HUES64 (cell line): ENCODE results near the gene IL15RA.

Source experiments
- H3K27ac ChIP-seq: 2 replicates; pipeline ENCODE4 v1.7.0; 2013; ENCODE audit warnings: low read depth, low read length, inconsistent platforms
- H3K27me3 ChIP-seq: 2 replicates; pipeline ENCODE4 v1.6.1; 2013; ENCODE audit warnings: mild to moderate bottlenecking, low read length; ENCODE audit not compliant: insufficient read depth
- H3K36me3 ChIP-seq: 2 replicates; pipeline ENCODE4 v1.6.1; 2013; ENCODE audit warnings: mild to moderate bottlenecking, low read length; ENCODE audit not compliant: insufficient read depth
- H3K4me1 ChIP-seq: 2 replicates; pipeline ENCODE4 v1.6.1; 2013; ENCODE audit warnings: mild to moderate bottlenecking, low read length, moderate library complexity; ENCODE audit not compliant: insufficient read depth
- H3K4me3 ChIP-seq: 2 replicates; pipeline ENCODE4 v1.5.1; 2013; ENCODE audit warnings: mild to moderate bottlenecking, low read length, moderate library complexity
- H3K9ac ChIP-seq: 2 replicates; pipeline ENCODE4 v1.6.1; 2013; ENCODE audit warnings: mild to moderate bottlenecking, low read depth, low read length
- H3K9me3 ChIP-seq: 2 replicates; pipeline ENCODE4 v1.6.1; 2013; ENCODE audit warnings: low read depth, low read length; ENCODE audit not compliant: insufficient read depth
- WGBS: fragments of 150-250, 120-280 bp; methylation state at CpG from one replicate; pipeline ENCODE4 v1.1.7; 2013; ENCODE audit warnings: missing lambda C conversion rate; 5-methylcytosine and 5-hydroxymethylcytosine counted together

IL15RA gene

GRCh38 chr10:5902511-5903274, 74.7 kb downstream of the IL15RA start:
- WGBS, result 94% methylated on average over 14 of the region's 18 CpGs
- Histone ChIP-seq H3K36me3 (peaks cover 35% of the 10 kb centered on the region), H3K27me3 (no peaks in the 10 kb centered on the region), H3K9ac (no peak overlapping the region), H3K4me3 (no peak overlapping the region), H3K4me1 (no peaks in the 10 kb centered on the region), H3K27ac (no peak overlapping the region), H3K9me3 (no peaks in the 10 kb centered on the region)
